Activated CD4-positive, alpha-beta T cell treated with anti-CD3 and anti-CD28 coated beads for 4 hours (primary cell): ENCODE results near the gene TDRD7.

ENCODE experiments used
- DNase-seq, 2 donors: peaks; one replicate each; pipeline ENCODE4 v3.0.0-alpha.2; 2020

Gene TDRD7

DNA sequence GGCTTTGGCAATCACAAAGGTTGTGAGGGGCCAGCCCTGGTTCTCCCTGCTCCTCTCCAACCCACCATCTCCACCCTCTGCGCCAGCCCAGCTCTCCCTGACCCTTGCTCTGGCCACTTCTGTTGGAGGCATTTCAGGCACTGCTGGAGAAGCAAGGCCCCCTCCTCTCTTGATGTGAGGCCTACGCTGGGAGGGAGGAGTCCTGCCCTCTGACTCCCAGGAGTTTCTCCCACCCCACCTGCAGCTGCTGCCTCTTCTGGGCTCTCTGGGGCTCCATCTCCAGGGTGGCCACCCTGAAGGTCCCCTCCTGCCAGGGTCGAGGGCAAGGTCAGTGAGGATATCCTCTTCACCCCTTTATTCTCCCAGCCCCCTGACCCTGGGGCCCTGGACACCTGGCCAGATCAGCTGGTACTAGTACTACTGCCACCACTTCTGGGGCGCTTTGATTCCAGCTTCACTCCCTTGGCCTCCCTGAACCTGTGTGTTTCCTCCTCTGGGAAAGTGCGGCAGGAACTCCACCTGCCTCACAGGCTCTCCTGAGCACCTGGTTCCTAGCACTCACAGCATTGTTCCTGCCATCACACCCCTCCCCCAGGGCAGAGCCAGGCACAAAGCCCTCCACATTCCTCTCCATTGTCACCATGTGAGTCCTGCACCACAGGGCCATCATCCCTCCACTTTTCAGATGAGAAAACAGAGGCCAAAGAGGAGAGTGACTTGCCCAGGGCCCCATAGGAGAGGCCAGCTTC is 23.8 kb upstream of the TDRD7 start:
- no peak for DNase-seq

DNA sequence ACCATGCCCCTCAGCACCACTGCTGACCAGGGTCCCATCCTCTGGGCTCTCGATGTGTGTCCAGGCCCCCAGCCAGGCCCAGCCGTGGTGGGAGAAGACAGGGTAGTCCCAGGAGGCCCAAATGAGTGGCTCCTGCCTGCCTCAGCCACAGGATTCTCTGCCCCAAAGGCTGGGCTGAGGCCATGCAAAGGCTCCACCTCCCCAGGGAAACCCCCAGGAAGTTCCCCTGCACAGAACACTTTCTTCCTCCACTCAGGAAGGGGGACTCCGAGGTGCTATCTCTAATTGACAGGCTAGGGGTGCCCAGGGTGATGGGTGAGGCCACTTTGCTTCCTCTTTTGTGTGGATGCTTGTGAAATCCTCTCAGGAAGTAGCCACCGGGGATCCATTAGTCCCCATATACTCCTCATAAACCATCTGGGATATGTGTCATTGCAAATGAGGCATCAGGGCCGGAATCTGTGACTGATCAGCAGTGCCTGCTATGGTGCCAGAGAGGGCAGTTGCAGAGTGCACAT is 23.1 kb upstream of the TDRD7 start:
- DNase-seq = no peak

DNA sequence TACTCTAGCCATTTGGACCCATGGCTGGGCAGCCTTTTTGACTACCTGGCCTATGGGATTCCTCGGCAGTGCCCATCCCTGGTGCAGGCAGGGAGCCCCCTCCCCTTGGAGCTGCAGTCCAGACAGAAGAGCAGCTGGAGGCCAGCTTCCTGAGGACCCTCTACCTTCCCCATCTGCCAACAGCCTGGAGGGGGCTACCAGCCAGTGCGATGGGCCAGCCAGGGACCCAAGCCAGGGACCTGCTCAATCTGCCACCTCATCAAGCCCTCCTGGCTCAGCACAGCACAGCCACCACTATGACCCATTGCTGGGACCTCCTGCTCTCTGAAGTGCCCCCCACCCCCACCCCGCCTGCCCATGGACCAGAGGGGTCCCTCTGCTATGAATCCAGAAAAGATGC is 22.6 kb upstream of the TDRD7 start:
- no peak for DNase-seq

DNA sequence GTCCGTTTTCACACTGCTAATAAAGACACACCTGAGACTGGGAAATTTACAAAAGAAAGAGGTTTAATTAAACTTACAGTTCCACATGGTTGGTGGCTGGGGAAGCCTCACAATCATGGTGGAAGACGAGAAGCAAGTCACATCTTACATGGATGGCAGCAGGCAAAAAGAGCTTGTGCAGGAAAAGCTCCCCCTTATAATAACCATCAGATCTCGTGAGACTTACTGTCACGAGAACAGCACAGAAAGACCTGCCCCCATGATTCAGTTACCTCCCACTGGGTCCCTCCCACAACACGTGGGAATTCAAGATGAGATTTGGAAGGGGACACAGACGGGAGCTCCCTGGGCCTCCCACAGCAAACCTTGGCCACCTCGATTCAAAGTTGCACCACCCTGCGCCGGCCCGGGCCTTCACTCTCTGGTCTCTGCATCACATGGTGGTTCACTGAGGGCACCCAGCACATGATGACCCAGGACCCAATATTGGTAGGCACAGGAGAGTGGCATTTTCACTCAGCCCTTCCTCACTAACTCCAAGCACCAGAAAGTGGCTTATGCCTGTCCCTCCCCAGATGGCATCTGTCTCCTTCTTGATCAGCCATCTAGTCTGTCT is 21.0 kb upstream of the TDRD7 start:
- no peak for DNase-seq

DNA sequence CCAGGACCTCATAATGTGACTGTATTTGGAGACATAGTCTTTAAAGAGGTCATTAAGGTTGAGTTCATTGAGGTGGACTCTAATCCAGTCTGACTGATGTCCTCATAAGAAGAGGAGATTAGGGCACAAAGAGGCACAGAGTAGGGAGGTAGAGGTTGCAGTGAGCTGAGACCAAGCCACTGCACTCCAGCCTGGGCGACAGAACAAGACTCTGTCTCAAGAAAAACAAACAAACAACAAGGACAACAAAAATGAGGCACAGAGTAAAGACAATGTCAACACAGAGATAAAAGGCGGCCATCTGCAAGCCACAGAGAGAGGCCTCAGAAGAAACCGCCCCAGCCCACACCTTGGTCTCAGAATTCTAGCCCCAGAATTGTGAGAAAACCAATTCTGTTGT is 17.0 kb upstream of the TDRD7 start:
- no peak for DNase-seq

DNA sequence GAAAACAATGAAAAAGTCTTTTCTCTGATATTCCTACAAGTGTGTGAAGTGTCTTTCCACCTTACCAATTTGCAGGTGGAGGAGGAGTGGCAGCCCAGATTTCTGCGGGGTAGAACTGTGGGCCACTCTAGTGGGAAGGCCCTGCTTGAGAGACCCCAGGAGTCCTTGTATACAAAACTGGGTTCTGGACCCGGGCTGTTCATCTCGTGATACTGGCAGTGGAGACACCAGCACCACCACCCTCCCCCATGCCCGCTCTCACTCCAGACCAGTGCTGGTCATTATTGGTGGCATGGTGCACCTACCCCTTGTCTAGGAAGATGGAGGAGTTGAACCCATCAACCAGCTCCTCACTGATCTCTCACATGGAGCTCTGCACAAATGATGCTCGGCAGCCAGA is 16.2 kb upstream of the TDRD7 start:
- DNase-seq = no peak

DNA sequence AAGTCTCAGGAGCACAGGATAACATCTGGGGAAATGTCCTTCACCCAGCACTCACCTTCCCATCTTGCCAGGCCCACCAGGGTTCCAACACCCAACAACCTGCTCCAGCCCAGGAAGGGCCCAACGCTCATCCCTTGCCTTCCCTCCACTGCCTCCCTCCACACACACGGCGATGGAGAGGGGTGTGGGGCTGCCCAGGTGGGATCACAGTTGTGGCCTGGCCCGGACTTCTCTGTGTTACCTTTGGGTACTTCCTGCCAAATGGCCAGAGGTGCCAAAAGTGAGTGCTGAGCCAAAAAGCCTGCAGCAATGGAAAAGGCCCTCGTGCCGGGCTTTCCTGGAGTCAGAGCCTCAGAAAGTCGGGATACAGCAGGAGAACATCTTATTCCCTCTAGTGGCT is 15.6 kb upstream of the TDRD7 start:
- no peak for DNase-seq

DNA sequence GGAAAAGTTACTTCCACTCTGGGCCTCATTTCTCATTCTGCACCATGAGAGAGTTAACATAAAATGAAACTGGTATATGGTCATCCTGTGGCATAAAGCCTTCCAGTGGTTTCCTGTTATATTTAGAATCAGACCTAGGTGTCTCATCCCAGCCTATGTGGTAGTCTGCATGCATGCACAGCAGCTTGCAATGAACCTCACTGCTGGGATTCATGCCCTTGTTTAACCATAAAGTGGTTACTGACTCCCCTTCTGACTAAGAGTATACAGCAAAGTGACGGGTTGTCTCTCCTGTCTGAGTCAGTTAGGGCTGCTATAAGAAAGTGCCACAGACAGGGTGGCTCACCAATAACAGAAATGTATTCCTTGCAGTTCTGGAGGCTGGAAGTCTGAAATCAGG is 14.7 kb upstream of the TDRD7 start:
- no peak for DNase-seq

DNA sequence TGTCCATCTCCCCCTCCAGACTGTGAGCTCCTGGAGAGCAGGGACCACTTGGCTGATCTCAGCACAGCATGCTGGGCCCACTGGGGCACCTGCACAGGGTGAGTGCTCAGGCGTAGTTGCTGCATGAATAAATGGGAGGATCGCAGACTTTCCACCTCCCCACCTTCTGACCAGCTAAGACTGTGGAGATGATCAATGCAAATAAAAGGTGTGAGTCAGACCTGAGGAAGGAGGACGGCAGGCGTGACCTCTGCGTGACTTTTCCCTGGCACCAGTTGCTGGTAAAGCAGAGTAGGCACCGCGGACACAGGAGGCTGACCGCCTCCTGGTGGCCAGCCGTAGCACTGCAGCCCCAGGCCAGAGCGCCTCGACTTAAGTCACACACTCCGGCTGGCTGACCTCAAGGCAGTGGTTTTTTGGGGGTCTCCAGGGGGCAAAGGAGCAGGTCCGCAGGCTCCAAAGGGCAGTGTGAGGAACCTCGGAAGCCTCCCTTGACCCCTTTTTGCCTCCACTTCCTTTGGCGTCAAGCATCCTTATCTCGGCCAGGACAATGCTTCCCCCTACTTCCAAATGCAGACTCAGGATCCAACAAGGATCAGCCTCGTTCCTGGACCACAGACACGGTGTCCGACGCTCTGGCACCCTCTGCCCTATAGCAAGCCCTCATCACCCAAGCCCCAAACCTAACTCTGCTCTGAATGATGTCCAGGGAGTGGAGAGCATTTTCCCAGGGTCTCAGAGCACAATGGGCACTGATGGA is 12.7 kb upstream of the TDRD7 start:
- peak; percentile 53 to 64 for DNase-seq

DNA sequence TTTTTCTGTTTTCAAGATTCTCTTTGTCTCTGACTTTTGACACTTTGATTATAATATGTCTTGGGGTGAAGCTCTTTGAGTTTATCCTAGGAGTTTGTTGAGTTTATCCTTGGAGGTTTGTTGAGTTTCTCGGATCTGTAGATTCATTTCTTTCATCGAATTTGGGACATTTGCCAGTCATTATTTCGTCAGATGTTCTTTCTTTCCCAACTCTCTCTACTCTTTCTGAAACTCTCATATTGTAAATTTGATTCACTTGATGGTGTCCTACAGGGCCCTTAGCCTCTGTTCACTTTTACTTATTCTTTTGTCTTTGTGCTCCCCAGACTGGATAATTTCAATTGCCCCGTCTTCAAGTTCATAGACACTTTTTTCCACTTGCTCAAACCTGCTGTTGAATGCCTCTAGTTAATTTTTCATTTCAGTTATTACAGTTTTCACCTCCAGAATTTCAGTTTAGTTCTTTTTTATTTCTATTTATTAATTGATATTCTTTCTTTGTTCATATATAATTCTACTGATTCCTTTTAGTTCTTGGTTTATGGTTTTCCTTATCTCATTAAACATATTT is 8.1 kb upstream of the TDRD7 start:
- DNase-seq = no peak

DNA sequence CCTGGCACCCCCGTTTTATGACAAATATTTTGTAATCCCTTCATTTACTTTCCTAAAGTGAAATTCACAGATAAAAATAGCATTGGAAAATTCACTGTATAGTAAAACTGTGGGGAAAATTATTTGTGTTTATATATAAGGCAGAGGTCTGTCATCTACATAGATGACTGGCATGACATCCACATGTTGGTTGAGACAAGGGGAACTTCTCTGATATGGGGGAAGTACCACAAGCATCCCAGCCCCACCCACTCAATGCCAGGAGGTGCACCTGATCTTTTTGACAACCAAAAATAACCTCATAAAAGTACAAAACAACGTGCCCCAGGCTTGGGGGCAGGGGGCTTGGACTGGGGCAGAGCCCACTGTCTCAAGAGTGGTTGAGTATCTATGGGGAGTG is 6.3 kb upstream of the TDRD7 start:
- DNase-seq = no peak

DNA sequence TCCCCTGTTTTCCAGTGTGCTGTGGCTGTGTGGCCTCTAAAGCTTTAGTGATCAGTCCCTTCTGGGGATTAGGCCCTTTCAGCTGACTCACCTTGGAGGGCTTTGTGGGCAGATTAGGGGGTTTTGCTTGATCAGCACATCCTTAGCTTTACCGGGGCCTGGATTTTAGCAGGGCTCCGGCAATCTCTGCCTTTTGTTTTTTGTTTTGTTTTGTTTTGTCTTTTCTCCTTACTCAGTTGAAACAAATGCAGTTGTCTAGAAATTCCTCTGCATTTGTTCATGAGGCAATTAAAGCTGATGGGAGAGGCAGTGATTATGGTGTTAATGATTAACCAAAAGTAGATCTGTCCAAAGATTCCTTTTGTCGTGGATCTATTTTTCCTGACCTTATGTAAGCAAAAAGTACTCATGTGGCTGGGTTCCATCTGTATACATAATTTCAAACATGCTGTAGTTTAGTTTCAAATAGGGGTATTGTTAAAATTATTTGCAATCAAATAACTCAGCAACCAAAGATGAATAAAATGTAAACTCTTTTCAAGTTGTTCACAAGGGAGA is 5.2 kb upstream of the TDRD7 start:
- no peak for DNase-seq

DNA sequence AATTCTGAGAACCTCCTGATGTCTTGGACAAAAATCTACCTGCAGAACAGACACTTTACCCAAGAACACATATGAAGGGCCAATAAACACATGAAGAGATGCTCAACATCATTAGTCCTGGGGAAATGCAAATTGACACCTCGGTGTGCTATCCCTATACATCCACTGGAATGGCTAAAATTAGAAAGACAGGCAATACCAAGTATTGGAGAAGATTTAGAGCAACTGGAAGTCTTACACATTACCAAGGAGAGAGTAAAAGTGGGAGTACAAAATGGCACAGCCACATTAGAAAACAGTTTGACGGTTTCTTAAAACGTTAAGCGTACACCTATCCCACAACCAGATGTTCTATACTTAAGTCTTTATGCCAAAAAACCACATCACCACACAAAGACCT is 3.3 kb upstream of the TDRD7 start:
- DNase-seq = no peak

DNA sequence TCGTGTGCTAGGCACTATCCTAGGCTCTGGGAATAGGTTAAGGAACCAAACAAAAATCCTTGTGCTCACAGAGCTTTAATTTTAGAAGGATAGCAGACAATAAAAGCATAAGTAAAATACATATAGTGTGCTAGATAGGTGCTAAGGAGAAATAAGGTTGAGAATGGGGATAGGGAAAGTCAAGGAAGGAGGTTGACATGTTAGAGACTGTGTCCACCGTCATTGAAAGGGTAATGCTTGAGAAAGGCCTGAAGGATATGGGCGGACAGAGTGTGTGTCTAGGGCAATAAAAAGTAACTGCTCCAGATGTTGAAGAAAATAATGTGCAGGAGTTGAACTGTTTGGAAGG is 482 bp upstream of the TDRD7 start:
- no peak for DNase-seq

DNA sequence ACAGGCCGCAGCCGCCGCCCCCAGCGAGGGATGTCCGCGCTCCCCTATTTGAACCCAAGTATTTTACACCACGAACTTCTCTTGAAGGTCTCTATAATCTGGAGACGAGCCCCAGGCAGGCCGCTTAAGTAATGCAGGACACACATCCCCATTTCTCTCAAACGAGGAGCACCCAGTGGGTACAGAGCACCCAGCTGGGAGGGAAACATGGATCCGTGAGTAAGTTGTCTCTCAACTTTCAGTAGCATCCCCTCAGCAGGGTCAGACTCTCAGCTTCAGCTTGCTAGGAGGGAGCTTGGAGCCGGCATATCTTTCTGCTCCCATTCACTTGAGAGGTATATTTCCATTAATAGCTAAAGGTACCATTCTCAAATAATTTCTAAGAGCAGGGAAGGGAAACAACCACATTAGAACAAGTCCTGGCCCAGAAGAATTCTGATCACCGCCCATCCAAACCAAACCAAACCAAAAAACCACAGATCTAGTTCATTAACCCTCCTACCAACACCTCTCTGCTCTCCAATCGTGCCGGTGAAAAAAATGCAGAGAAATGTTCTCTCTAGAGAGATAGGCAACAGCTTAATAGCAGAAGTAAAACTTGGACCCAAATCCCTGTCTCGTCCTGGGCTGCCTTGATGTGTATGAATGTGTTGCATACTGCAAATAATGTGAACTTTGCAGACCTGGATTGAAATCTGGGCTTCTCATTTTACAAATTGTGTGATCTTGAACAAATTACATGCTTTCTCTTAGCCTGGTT is 910 bp downstream of the TDRD7 start:
- no peak for DNase-seq

DNA sequence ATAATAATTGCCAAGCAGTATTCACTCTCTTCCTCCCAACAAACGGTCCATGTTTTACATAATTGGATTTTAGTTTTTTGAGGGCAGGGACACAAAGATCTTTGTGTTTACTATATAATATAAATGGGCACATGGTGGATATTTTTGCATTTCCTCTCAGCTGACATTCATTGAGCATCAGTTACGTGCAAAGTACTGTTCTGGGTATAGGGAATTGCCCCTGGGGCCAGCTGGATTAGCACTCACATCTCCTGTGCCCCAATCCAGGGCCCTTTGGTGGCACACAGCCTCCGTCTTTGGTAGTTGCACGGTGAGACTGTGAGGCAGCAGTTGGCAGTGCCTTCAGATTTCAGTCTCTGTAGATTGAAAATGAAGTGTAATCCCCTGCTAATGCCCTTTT is 1.6 kb downstream of the TDRD7 start:
- no peak for DNase-seq

DNA sequence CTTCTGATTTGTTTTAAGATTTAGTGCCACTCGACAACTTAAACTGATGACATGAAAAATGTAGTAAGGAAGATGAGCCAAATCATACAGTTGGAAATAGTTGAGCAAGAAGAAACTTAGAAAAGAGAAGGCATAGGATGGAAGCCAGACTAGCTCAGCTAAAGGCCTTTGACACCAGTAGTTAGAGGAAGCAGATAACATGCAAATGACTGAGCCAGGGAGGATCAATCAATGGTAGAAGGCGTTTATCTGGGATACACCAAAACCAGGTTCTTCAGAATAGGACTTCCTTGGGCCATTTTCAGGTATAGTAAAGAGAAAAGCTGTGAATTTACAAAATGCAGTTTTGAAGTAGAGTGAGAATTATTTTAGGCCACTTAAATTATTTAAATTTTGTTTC is 3.2 kb downstream of the TDRD7 start:
- DNase-seq = no peak

DNA sequence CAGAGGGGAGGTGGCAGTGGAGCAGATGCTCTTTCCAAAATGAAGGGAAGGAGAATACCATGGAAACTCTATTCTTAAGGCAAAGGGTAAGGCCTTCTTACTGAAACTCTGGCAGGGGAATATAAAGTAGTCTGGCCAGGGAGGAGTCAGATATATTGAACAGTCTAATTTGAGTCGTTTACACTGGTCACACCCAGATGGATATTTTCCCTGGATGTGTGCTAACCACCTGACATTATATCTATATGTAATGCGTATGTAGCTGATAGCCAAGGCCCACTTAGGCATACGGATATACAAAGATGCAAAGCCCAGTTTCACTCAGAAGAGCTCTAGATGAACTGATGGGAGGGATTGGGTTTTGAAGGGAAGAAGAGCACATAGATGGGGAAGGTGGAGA is 7.0 kb downstream of the TDRD7 start:
- DNase-seq = no peak

DNA sequence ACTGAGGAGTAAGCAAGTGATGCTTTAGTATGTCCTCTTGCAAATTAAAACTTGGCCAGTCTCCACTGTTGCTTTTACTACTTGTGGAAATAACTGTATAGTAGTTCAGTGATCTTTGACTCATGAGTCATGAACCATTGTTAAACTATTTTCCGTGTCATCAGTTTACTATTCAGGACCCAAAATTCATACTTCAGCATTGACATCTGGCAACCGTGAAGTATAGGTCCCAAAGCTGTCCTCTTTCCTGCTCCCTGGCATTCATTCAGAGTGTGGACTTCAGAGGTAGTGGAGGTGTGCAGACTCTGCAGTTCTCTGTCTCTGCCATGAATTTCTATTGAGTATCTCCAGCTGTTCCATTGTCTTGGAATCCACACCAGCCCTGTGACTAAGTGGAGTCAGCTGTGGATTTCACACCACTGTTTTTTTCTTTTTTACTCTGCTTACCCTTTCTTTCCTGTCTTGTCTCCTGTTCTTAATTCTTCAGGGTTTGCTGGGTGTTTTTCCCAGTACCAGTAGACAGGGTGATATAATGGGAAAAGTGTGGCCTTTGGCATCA is 7.5 kb downstream of the TDRD7 start:
- no peak for DNase-seq

DNA sequence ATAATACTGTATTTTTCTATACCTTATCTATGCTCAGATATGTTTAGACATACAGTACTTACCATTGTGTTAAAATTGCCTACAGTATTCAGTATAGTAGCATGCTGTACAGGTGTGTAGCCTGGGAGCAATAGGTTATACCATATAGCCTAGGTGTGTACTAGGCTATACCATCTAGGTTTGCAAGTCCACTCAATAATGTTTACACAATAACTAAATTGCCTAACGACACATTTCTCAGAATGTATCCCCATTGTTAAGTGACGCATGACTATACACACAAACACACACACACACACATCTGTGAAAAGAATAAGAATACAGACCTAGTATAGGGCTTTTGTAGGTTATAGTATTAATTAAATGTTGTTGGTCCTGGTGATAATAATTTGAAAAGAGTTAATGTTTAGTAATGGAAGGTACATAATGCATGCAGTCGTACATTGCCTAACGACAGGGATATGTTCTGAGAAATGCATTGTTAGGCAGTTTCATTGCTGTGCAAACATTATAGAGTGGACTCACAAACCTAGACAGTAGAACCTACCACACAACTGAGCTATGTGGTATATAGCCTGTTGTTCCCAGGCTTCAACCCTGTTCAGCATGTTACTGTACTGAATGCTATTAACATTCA is 13.6 kb downstream of the TDRD7 start:
- DNase-seq = no peak

DNA sequence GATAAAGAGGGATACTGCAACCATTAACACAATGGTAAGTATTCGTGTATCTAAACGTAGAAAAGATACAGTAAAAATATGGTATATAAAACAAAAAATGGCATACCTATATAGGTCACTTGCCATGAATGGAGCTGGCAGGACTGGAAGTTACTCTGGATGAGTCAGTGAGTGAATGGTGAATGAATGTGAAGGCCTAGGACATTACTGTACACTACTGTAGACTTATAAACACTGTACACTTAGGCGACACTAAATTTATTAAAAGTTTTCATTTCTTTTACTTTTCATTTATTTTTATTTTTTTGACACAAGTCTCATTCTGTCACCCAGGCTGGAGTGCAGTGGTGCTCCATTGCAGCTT is 14.1 kb downstream of the TDRD7 start:
- DNase-seq = no peak

DNA sequence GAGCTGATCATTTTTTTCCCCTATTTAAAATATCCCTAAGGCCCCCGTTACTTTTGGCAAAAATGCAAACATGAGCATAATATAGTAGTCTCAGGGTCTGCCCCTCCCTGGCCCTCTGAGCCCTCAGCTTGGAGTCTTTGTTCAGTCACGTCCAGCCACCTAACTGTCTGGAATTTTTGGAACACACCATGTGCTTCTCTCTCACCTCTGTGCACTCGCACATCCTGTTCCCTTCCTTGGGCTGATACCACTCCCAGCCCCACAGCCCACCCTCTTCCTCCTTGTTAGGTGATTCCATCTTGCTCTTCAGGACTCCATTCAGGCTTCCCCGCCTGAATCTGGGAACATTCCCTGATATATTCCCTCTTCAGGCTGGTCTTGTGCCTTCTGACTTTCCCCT is 16.0 kb downstream of the TDRD7 start:
- no peak for DNase-seq
